Sigmoid colon (tissue), 7 donors: ENCODE data around the gene COX6B1. TPM values are rescaled to one million over a fixed set of nuclear protein-coding genes. Genes with fewer than 3 reads are reported as not detected.

Source experiments
- DNase-seq: peaks from one replicate; pipeline ENCODE4 v3.0.0-alpha.2; 2019
- H3K27ac ChIP-seq, 4 donors: fragments of 200-600 bp; sonication (generic); one replicate each; pipeline ENCODE4 v1.5.1; 2016 to 2019; ENCODE audit warnings: mild to moderate bottlenecking in 1 of 4
- H3K27me3 ChIP-seq, 3 donors: fragments of 200-600 bp; sonication (generic); one replicate each; pipeline ENCODE4 v1.5.1; 2019; ENCODE audit warnings: mild to moderate bottlenecking in 1 of 3
- H3K36me3 ChIP-seq, 4 donors: fragments of 200-600 bp; sonication (generic); one replicate each; pipeline ENCODE4 v1.5.1; 2016 to 2019
- H3K4me1 ChIP-seq, 4 donors: fragments of 200-600 bp; sonication (generic); one replicate each; pipeline ENCODE4 v1.5.1; 2017 to 2019
- H3K4me3 ChIP-seq, 4 donors: fragments of 200-600 bp; sonication (generic); one replicate each; pipeline ENCODE4 v1.5.1; 2017 to 2019; ENCODE audit warnings: mild to moderate bottlenecking in 2 of 4, moderate library complexity in 1 of 4
- H3K9me3 ChIP-seq, 4 donors: fragments of 200-600 bp in 3 of 4; sonication (generic) in 3 of 4; one replicate each; pipeline versions ENCODE4 v1.5.1 to v1.6.1; 2013 to 2019
- EP300 ChIP-seq, 4 donors: sonication (generic); formaldehyde crosslinking; IDR thresholded peaks; one replicate each; pipeline ENCODE4 v1.6.1; 2017; ENCODE audit warnings: antibody characterized with exemption in 4 of 4
- POLR2A ChIP-seq, 2 donors: fragments of 450-650 bp; IDR thresholded peaks; one replicate each; pipeline ENCODE4 v1.6.1; 2016; ENCODE audit warnings: antibody characterized with exemption in 2 of 2, mild to moderate bottlenecking in 2 of 2, moderate library complexity in 2 of 2
- POLR2AphosphoS5 ChIP-seq, 4 donors: sonication (generic); formaldehyde crosslinking; IDR thresholded peaks; one replicate each; pipeline ENCODE4 v1.6.1; 2017; ENCODE audit warnings: antibody characterized with exemption in 4 of 4
- WGBS, 2 donors: extraction: QIAGEN DNeasy Blood & Tissue Kit; methylation state at CpG; one replicate each; pipeline ENCODE4 v1.1.7; 2013; 5-methylcytosine and 5-hydroxymethylcytosine counted together
- intact Hi-C: fragments of 100-400 bp; cut with DNase I; formaldehyde crosslinking; loops from one replicate; pipeline ENCODE4 v1.15.1; 2023
- polyA plus RNA-seq, 3 donors: library from polyadenylated mRNA; stranded (reverse); fragments of 200-250 nt; gene quantifications; one replicate each; pipeline ENCODE4 v1.2.3, GENCODE V29; 2013
- total RNA-seq, 4 donors: library from RNA; depleted of rRNA; stranded (reverse); fragments of >200 nt; gene quantifications; one replicate each; pipeline ENCODE4 v1.1.0, GENCODE V29; 2016
- TF ChIP-seq, protein P1 (sequence below), 4 experiments: fragments of 450-650 bp in 3 of 4; fragments of 200-600 bp in 1 of 4; IDR thresholded peaks; one replicate each; pipeline ENCODE4 v1.5.1; 2016 to 2019; ENCODE audit warnings: antibody characterized with exemption in 4 of 4, mild to moderate bottlenecking in 3 of 4, moderate library complexity in 2 of 4
- donor health status: healthy with polysubstance abuse.
- donor health status: Bipolar disorder and iron deficiency.
- donor health status: healthy.

The COX6B1 gene
- total and polyA plus RNA-seq, 7 donors = 593 to 1,718 (median 780) TPM

DNA sequence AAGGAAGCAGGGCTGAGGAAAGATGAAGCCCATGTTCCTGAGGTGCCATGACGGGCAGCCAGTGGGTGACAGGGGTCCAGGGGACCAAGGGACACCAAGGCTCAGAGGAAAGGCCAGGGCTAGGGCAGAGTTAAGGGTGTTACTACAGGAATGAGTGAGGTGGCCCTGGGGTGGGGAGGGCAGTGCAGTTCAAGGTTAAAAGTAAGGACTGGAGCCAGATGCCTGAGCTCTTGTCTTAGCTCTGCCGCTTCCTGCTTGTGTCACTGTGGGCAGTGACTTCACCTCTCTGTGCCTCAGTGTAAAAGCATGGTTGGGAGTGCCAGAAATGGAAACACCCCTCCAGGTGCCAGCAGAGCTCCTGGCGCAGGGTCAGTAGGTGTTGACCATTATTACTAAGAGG, 11.5 kb upstream of the COX6B1 start:
- DNase-seq = no peak
- TF ChIP-seq, protein P1, sequence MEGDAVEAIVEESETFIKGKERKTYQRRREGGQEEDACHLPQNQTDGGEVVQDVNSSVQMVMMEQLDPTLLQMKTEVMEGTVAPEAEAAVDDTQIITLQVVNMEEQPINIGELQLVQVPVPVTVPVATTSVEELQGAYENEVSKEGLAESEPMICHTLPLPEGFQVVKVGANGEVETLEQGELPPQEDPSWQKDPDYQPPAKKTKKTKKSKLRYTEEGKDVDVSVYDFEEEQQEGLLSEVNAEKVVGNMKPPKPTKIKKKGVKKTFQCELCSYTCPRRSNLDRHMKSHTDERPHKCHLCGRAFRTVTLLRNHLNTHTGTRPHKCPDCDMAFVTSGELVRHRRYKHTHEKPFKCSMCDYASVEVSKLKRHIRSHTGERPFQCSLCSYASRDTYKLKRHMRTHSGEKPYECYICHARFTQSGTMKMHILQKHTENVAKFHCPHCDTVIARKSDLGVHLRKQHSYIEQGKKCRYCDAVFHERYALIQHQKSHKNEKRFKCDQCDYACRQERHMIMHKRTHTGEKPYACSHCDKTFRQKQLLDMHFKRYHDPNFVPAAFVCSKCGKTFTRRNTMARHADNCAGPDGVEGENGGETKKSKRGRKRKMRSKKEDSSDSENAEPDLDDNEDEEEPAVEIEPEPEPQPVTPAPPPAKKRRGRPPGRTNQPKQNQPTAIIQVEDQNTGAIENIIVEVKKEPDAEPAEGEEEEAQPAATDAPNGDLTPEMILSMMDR (IDR thresholded peaks at IDR 0.05) = no peak
- TF ChIP-seq POLR2AphosphoS5 (IDR thresholded peaks at IDR 0.05) (no peak), POLR2A (IDR thresholded peaks at IDR 0.05) (no peak), EP300 (IDR thresholded peaks at IDR 0.05) (no peak)
- intact Hi-C loops = no loop called here
- H3K4me1 ChIP-seq = peaks cover 0 to 3% (median 3%) of the 10 kb centered on the region in 4 donors
- H3K27ac ChIP-seq = no peak overlapping the region
- H3K4me3 ChIP-seq = no peak overlapping the region
- 65 to 98% methylated on average over 3 of the region's 3 CpGs for WGBS, 2 donors
- peaks cover 40 to 66% (median 53%) of the 10 kb centered on the region in 4 donors for H3K36me3 ChIP-seq
- H3K9me3 ChIP-seq = no peaks in the 10 kb centered on the region
- H3K27me3 ChIP-seq = no peaks in the 10 kb centered on the region

DNA sequence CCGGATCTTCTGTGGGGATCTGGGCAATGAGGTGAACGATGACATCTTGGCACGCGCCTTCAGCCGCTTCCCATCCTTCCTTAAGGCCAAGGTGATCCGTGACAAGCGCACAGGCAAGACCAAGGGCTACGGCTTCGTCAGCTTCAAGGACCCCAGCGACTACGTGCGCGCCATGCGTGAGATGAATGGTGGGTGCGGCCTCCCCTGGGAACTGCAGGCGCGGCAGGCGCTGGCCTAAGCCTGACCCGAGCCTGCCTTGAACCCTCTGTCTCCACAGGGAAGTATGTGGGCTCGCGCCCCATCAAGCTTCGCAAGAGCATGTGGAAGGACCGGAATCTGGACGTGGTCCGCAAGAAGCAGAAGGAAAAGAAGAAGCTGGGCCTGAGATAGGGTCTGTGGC, 11.0 kb upstream of the COX6B1 start:
- DNase-seq = no peak
- Histone ChIP-seq H3K4me1 (peaks cover 0 to 8% (median 7%) of the 10 kb centered on the region in 4 donors), H3K36me3 (peaks cover 36 to 61% (median 48%) of the 10 kb centered on the region in 4 donors), H3K27ac (no peak overlapping the region), H3K9me3 (no peaks in the 10 kb centered on the region), H3K27me3 (no peaks in the 10 kb centered on the region), H3K4me3 (no peak overlapping the region)
- TF ChIP-seq POLR2AphosphoS5 (IDR thresholded peaks at IDR 0.05) (no peak), EP300 (IDR thresholded peaks at IDR 0.05) (no peak), POLR2A (IDR thresholded peaks at IDR 0.05) (no peak)
- TF ChIP-seq, protein P1 (IDR thresholded peaks at IDR 0.05) = no peak
- WGBS, 2 donors = 91 to 96% methylated on average over 25 of the region's 25 CpGs
- intact Hi-C loops = no loop called here

DNA sequence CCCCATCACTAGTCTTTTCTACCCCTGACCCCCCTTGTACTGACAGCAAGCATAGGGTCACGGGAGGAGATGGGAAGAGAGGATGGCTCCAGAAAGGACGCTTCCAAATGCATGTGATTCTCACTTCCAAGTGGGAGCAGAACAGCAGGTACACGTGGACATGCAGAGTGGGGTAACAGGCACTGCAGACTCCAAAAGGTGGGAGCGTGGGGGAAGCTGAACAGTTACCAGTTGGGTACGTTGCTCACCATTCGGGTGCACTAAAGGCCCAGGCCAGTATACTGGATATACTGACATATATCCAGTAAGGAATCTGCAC, 8.8 kb upstream of the COX6B1 start:
- Histone ChIP-seq H3K27me3 (no peaks in the 10 kb centered on the region), H3K4me1 (peaks cover 0 to 28% (median 22%) of the 10 kb centered on the region in 4 donors), H3K27ac (no peak overlapping the region), H3K4me3 (no peak overlapping the region), H3K9me3 (no peaks in the 10 kb centered on the region), H3K36me3 (peaks cover 22 to 39% (median 28%) of the 10 kb centered on the region in 4 donors)
- intact Hi-C loops = no loop called here
- DNase-seq = no peak
- TF ChIP-seq EP300 (IDR thresholded peaks at IDR 0.05) (no peak), POLR2A (IDR thresholded peaks at IDR 0.05) (no peak), POLR2AphosphoS5 (IDR thresholded peaks at IDR 0.05) (no peak)
- TF ChIP-seq, protein P1 (IDR thresholded peaks at IDR 0.05) = no peak
- 44 to 64% methylated on average over 6 of the region's 6 CpGs for WGBS, 2 donors

DNA sequence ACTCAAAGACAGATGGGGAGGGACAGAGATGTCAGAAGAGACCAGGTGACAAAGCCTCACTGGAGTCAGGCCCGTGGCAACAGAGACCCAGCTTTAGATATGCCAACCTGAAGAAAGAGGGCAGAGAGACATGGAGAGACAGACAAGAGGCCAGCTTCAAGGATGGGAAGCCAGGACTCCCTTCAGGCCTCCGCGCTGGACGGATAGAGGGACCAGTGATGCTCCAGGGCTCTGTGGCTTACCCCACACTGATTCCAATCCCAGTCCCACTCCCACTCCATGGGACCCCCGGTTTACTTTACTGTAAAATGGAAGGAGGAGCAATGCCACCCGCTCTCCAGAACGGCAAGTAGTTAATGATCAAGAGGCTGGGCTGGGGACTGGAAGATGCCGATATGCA, 8.3 kb upstream of the COX6B1 start:
- H3K27me3 ChIP-seq = no peaks in the 10 kb centered on the region
- intact Hi-C loops = loop anchor here (5.0 to 10.0 kb wide), 2 partner anchors 62 to 965 kb away; partner anchors contain the start of genes SCGB2B2, ZBTB32 and ZNF302
- 83 to 90% methylated on average over 8 of the region's 8 CpGs for WGBS, 2 donors

More for the DNA sequence above, 8.3 kb upstream of the COX6B1 start:
- H3K27ac ChIP-seq = no peak overlapping the region
- DNase-seq = no peak
- TF ChIP-seq, protein P1 (IDR thresholded peaks at IDR 0.05) = no peak
- no peak overlapping the region for H3K4me3 ChIP-seq
- peaks cover 0 to 33% (median 25%) of the 10 kb centered on the region in 4 donors for H3K4me1 ChIP-seq
- peaks cover 21 to 34% (median 24%) of the 10 kb centered on the region in 4 donors for H3K36me3 ChIP-seq
- H3K9me3 ChIP-seq = no peaks in the 10 kb centered on the region
